GM19023 (cell line): ENCODE results near the gene DAAM1.

Source experiments
- ATAC-seq: cut with Tn5 transposase; IDR thresholded peaks from one replicate; pipeline ENCODE4 v1.9.1; 2021; ENCODE audit warnings: mild to moderate bottlenecking, moderate library complexity; ENCODE audit not compliant: unreplicated experiment

DAAM1 gene

GRCh38 chr14:59187118-59187517 is 1.3 kb upstream of the DAAM1 start:
- ATAC-seq: no peak

GRCh38 chr14:59187802-59188460 is 536 bp upstream of the DAAM1 start:
- ATAC-seq: peak; percentile 23

DNA sequence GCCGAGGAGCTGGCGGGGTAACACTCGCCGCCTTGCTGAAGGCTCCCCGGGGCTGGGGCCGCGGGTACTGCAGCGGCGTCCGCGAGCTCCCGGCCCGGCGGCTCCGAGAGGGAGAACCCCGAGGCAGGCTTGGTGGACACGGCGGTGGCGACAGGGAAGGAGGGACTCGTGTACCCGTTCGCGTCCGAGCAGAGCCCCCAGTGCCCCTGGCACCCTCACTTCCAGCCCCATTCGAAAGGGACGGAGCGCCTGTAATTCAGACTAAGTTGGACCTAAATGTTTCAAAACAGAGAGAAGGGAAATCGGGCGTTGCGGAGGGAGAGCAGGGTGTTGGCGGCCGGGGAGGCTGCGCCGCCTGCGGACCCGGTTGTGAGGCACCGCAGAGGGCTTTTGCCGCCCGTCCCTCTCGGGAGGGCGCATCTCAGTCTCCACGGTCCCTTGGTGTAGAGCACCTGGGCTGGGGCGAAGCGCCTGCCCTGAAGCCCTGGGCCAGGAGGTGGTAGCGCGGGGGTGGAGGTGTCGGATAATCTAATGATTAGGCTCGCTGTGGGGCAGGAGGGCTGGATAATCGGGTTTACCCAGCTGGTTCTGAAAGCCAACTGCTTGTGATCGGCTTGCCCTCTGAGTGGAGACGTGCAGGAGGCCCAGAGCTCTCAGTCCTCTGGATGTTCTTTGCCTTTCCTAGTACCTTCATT is 771 bp downstream of the DAAM1 start:
- peak; percentile 27 for ATAC-seq

- peak; percentile 37 for ATAC-seq
These were observed 1.4 kb downstream of the DAAM1 start for GRCh38 chr14:59189786-59190368.

- ATAC-seq: no peak
These were observed 1.9 kb downstream of the DAAM1 start for GRCh38 chr14:59190372-59190771.

- no peak for ATAC-seq
These were observed 7.4 kb downstream of the DAAM1 start for GRCh38 chr14:59195912-59196311.

DNA sequence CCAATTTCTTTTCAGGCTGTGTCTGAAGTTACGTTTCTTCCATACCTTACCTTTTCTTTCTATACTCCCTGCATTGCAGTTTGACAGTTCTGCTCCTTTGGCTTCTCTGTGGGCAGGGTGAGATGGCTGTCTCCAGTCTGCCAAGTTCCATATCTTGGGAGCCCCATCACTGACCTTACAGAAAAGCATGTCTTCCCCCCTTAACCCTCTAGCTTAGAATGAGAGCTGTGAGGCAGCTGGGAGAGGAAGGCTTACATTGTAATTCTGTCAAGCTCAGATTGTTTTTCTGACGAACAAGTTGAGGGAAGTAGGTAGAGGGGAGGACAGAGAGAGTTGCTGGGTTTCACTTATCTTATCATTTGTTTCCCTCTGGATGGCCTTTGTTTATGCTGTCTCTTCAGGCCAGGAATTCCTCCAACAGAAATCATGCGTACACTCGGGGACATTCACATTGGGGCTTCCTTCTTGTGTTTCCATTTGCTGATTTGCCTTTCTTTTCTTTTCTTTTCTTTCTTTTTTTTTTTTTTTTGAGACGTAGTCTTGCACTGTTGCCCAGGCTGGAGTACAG is 9.3 kb downstream of the DAAM1 start:
- no peak for ATAC-seq

DNA sequence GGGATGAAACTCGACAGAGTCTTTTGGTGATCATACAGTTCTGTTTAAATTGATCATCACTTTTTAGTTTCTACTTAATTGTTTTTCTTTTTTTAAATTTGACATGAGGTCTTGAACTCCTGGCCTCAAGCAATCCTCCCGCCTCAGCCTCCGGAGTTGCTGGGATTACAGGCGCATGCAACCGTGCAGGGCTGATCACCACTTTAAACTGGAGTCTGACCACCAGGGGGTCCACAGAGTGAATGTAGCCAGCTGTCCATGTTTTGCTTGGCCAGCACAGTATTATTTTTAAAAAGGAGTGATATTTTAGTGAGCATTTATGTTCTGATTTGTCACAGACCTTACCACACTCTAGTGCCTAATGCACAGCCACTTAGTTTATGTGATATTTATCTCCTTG is 10.7 kb downstream of the DAAM1 start:
- no peak for ATAC-seq

DNA sequence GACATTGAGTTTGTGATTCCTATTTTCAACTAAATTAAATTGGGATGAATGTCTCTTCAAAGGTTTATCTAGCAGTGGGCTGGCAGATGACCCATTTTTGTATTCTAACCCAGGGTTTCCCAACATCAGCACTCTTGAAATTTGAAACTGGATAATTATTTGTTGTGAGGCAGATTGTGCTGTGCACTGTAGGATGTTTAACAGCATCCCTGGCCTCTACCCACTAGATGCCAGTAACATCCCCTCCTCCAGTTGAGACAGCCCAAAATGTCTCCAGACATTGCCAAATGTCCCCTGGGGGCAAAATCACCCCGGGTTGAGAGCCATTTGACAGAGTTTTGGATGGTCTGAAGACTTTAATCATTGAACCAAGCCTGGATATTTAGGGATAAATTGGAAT is 11.1 kb downstream of the DAAM1 start:
- no peak for ATAC-seq

DNA sequence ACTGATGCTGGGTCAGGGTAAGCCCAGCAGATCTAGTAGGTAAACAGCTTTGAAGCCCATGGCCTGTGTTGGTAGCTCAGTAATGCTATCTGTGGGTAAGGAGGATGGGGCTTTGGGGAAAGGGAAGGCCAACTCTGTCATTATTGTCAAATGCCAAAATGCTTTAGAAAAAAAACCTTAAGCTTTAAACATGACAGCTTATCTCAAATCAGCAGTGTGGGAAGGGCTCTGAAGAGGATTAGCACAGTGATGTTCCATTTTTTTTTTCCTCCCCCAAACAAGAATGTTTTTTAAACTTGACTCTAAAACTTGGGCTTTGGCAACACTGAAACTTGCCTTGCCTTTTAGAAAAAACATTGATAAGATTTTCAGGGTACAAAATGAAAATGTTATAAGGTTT is 11.7 kb downstream of the DAAM1 start:
- ATAC-seq: no peak

GRCh38 chr14:59202031-59202430 is 13.6 kb downstream of the DAAM1 start:
- ATAC-seq: no peak

GRCh38 chr14:59204305-59204704 is 15.8 kb downstream of the DAAM1 start:
- no peak for ATAC-seq

GRCh38 chr14:59206892-59207291 is 18.4 kb downstream of the DAAM1 start:
- ATAC-seq: no peak

DNA sequence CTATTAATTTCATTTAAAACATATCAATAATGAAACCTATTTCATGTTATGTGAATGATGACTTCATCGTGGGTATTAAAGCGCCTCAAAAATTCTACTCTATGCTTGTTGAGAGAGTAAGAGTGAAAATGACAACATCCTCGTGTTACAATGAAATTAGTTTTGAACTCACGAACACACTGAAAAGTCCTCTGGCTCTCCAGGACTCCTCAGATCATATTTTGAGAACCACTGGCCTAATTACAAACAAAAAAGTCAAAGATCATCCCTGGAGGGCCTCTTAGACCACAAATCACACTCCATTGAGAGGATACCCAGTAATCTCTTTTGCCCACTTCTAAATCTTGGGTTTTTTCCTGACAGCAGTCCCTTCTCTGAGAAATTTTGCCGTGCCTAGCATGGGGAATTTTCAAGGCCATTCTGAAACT is 19.1 kb downstream of the DAAM1 start:
- ATAC-seq: no peak

DNA sequence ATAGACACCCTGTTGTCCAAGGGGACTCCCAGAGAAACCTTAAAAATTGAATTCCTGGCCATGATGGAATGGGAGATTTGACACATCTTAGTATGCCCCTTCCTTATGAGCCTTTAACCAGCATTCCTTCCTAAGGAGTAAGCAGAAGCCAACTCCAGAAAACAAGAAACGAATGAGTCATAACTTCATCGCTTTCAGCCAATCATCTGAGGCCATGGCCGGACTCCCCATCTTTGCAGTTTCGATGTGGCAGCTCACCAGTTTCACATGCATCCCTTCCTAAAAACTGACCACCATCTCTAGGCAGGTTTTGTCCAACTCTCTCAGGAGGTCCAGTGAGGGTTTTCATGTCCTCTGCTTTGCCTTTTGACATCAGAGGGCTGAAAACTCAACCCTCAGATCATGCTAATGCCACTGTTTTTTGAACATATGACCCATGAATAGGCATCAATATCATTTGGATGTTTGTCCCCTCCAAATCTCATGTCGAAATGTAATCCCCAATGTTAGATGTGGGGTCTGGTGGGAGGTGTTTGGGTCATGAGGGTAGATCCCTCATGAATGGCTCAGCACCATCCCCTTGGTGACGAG is 19.9 kb downstream of the DAAM1 start:
- no peak for ATAC-seq

DNA sequence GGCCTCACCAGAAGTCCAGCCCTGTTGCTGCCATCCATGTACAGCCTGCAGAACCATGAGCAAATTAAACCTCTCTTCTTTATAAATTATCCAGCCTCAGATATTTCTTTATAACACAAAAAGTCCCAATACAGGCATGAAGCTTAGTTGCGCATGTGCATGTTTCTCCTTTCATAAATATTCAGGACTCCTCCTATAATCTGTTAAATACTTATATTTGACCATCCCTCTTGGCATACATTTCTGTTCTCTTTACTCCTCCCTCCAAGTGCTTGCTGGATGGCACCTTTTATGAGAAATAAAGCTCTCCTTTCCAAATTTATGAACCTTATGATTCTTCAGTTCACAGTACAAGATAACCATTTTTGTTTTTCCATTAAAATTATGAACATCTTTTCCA is 20.5 kb downstream of the DAAM1 start:
- ATAC-seq: no peak

GRCh38 chr14:59210621-59211020 is 22.2 kb downstream of the DAAM1 start:
- ATAC-seq: no peak

- ATAC-seq: no peak
These were observed 25.2 kb downstream of the DAAM1 start for GRCh38 chr14:59213368-59214315.

- ATAC-seq: no peak
These were observed 26.3 kb downstream of the DAAM1 start for GRCh38 chr14:59214702-59215302.

GRCh38 chr14:59215322-59215721 is 26.9 kb downstream of the DAAM1 start:
- ATAC-seq: no peak
